WI38 (cell line): Measurements from ENCODE around the gene HSP90AA1.

Source experiments
- H3K4me3 ChIP-seq: 2 replicates; pipeline ENCODE4 v1.5.1; 2011; ENCODE audit warnings: low read depth, mild to moderate bottlenecking, control low read depth, low read length
- TF ChIP-seq, protein P1 (sequence below): IDR thresholded peaks from 2 replicates; pipeline ENCODE4 v1.5.1; 2012; ENCODE audit warnings: low read depth, mild to moderate bottlenecking, control low read depth, low read length

The HSP90AA1 gene

DNA sequence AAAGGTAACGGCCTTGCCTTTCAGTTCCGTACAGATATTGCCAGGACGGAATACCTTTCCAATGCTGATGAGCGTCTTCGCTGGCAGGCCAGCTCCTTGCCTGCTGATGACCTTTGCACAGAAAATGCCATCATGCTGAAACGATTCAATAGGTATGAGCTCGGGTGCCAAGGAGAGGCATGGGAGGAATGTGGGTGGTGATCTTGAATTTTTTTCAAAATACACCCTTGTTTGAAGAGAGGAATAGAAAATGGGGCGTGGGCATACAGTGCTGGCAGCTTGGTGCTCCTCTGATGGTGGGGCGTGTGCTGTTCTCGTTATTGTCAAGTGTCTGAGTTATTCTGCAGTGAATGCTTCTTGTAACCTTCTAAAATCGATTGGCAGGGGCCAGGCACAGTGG lies 52.5 kb downstream of the HSP90AA1 start:
- H3K4me3 ChIP-seq, result no peak overlapping the region
- TF ChIP-seq, protein P1, sequence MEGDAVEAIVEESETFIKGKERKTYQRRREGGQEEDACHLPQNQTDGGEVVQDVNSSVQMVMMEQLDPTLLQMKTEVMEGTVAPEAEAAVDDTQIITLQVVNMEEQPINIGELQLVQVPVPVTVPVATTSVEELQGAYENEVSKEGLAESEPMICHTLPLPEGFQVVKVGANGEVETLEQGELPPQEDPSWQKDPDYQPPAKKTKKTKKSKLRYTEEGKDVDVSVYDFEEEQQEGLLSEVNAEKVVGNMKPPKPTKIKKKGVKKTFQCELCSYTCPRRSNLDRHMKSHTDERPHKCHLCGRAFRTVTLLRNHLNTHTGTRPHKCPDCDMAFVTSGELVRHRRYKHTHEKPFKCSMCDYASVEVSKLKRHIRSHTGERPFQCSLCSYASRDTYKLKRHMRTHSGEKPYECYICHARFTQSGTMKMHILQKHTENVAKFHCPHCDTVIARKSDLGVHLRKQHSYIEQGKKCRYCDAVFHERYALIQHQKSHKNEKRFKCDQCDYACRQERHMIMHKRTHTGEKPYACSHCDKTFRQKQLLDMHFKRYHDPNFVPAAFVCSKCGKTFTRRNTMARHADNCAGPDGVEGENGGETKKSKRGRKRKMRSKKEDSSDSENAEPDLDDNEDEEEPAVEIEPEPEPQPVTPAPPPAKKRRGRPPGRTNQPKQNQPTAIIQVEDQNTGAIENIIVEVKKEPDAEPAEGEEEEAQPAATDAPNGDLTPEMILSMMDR, result no peak

DNA sequence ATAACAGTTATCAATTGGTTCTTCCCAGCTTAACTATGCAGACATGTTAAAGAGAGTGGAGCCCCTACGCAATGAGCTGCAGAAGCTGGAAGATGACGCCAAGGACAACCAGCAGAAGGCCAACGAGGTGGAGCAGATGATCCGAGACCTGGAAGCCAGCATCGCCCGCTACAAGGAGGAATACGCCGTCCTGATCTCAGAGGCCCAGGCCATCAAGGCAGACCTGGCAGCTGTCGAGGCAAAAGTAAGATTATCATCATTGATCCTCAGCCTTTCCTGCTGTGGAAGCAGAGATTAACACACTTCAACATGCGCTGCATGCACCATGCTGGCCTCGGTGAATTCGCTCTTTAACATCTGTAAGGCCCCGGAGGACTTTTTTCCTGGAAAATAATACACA lies 53.6 kb downstream of the HSP90AA1 start:
- no peak overlapping the region for H3K4me3 ChIP-seq
- TF ChIP-seq, protein P1, result no peak
